Activated T-cell treated with anti-CD3 and anti-CD28 coated beads for 48 hours (primary cell): ENCODE data around the gene TEDDM1.
"Not testable (repeated sequence)": the region's sequence is repeated elsewhere in the genome, so short reads cannot be mapped to it uniquely, and the experiment has no call there.

Experiments used
- DNase-seq: peaks from one replicate; pipeline ENCODE4 v3.0.0-alpha.2; 2020; ENCODE audit warnings: low read depth

The TEDDM1 gene, protein sequence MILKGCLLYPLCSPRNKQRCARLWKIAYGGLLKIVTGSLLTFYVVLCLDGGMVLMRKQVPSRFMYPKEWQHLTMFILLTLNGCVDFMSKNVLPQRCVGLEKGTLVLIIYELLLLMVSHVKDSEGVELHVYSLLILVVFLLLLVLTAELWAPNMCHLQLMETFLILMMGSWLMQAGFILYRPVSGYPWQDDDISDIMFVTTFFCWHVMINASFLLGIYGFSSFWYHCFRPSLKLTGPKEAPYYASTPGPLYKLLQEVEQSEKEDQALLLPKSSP

DNA sequence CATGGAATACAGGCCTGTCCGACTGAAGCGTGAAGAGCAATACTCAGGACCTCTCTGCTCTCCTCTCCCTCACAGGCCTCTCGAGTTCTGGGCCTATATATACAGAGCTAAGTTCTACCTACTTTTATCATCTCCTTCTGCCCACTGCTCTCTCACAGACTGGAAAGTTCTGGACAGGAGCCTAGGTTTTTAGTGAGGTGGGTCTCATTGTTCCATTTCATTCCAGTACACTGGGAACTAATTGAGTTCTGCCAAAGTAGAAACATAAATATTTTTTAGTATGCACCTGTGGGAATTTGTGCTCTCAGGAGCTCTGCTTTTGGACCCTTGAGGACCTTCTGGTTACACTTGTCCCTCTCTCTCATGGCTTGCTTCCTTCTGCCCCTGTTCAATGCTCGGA, at the start of gene TEDDM1:
TEDDM1 (minus strand) TSS at position 101 of the 400 bp plus-strand sequence. CDS start 182 bp downstream, outside the sequence.
- DNase-seq, result no peak

DNA sequence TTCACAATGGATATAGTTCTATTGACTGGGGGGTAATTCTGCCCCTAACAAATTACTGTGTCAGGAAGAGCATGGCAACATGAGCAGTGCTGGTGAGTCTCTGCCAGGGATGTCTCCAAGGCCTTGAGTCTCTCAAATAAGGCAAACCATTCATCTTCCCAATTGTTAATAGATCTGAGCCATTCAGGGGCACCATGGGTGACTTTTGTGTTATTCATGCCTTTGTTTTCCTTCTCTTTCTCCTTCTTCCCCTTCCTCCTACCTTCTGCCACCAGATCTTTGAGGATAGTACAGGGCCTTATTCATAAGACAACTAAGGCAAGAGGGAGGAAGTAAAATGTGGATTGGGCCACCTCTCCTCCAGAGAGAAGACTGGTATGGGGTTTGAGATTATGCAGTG, 49.6 kb upstream of the TEDDM1 start, which contains the start of gene RGSL1:
RGSL1 (plus strand) TSS at position 60 of the 400 bp plus-strand sequence; CDS start at position 80, 20 bp downstream.
- DNase-seq, result no peak

DNA sequence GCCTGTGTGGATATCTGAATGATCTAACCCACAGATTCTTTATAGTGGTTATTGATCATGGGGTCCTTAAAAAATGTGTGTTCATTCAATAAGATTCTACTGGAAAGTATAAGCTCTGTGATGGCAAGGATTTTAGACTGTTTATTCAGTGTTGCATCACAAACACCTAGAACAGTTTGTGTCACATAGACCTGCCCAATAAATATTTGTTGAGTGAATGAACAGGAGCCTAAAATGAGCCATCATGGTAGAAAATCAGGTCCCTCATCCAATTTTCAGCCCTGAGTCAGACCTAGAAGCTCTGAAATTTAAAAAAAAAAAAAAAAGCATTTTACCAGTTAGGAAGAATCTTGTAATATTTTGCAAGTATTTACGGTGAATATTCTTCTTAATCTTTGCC, 47.2 kb upstream of the TEDDM1 start:
- DNase-seq, result no peak

DNA sequence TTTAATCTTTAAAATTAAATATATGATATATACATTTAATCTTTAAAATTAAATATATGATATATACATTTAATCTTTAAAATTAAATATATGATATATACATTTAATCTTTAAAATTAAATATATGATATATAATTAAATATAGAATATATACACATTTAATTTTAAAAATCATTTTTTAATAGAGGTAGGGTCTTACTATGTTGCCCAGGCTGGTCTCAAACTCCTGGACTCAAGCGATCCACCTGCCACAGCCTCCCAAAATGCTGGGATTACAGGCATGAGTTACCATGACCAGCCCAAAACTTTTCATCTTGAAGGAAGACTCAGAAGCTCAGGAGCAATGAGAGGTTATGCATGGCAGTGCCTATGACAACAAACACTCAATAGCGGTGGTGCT, 46.7 kb upstream of the TEDDM1 start:
- DNase-seq, result not testable (repeated sequence)

DNA sequence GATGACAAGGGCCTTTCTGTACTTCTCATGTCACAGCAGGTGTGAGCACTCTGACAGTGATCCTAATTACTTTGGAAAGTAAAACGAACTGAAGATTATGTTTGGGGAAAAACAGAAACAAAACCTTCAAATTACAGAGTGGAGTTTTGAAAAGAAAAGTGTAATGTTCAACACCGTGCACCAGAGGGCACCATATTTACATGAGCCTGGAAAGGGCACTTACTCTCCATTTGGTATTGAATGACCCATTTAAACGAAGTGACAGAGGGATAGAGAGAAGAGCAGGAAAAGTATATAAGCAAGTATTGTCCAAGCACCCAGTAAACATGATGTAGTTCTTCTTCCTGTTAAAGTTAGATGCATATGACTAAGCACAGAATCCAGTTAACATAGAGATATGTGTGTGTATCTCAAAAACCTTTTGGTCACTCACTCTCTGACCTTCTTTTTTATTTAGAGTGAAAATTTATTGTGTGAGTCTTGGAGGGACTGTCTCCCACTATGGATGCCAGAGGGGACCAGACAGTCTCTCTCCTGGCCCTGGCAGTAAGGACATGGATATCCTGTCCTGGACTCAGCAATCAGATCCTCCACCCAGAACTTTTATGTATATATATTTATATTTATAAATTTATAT, 45.7 kb upstream of the TEDDM1 start:
- no peak for DNase-seq

DNA sequence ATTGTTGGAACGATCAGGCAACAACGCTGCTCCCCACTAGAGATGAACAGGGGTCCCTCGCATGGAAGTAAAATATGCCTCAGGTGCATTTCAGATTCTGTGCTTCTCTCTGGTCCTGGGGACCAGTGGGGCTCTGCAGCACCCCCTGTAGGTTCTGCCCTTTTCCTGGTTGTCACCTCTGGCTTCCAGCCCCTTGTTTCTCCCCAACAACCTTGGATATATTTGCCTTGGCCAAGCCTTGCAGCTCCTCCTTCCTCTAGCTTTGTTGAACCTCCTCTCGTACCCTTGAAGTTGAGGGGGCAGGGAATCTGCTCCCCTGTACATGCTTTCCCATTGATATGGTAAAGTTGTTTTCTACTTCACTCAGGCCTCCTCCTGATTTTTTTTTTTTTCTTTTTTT, 44.0 kb upstream of the TEDDM1 start:
- DNase-seq, result no peak

DNA sequence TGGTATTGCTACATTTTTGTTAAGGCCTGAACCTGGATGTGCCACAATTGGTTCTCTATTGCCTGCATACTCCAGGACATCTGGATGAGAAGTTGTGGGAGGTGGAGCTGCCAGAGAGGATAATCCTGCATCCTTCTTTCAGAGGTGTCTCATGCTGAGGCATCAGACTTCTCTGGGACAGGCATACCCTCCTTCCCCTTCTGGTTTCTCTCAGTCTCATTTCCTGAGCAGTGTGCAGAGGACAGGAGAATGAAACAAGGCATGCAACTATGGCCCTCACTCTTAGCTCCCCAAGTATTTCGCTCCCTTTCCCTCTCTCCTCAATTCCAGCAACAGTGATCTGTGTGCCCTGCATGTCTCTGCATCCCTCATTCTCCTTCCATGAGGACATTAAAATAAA, 41.9 kb upstream of the TEDDM1 start:
- no peak for DNase-seq

DNA sequence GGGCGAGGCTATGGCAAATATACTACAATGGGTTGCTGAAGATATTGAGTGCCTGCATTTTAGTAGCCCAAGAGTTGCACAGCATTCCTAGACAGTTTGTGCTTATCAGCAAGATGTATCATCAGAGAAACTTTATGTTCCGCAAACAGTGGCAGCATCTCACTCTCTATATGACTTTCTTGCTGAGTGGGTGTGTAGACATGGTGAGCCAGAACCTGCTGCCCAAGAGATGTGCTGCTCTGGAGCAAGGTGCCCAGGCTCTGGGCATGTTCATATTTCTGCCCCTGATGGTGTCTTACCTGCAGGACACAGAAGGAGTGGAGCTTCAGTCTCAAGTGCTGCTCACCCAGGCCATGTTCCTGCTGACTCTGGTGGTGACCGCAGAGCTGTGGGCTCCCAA, 41.3 kb upstream of the TEDDM1 start:
- DNase-seq, result no peak

DNA sequence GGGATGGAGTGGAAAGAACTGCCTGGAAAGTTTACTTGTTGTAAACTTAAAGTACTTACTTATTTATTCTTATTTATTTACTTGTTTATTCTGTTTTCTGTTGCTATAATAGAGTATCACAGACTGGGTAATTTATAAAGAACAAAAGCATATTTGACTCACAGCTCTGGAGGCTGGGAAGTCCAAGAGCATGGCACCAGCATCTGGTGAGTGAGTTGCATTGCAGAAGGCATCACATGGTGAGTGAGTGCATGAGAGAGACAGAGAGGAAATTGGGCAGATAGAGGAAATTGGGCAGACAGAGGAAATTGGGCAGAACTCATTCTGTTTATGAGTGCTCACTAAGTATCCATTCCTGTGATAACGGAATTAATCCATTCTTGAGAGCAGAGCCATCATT, 37.9 kb upstream of the TEDDM1 start:
- DNase-seq, result no peak

DNA sequence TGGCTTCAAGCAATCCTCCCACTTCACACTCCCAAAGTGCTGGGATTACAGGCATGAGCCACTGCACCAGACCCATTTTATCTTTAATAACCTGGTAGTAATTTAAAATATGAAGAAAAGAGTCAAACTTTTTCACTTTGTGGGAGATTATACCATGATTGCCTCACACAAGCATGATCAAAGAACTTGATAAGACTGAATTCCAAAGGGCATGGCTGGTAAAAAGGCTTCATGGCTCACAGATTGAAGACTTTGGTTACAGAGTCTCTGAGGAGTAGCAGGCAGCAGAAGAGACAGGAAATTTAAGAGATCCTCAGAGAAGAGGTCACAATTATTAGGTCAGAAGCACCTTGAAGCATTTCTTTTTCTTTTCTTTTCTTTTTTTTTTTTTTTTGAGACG, 33.1 kb upstream of the TEDDM1 start:
- no peak for DNase-seq

DNA sequence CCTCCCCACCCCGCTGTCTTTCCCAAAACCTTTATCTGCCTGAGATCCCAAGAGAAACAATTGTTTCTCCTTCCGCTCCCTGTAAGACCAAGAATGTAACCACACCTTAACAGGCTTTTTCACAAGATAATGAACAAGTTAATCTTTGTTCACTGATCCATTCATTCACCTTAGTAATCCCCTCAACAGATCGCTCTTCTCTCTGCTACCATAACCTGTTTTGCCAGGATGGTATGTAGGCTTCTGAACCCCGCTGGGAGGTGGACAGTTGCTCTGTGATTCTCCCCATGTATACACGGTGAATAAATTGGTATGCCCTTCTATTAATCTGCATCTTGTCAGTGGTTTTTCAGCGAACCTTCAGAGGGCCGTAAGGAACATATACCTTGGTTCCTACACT, 30.8 kb upstream of the TEDDM1 start:
- no peak for DNase-seq

DNA sequence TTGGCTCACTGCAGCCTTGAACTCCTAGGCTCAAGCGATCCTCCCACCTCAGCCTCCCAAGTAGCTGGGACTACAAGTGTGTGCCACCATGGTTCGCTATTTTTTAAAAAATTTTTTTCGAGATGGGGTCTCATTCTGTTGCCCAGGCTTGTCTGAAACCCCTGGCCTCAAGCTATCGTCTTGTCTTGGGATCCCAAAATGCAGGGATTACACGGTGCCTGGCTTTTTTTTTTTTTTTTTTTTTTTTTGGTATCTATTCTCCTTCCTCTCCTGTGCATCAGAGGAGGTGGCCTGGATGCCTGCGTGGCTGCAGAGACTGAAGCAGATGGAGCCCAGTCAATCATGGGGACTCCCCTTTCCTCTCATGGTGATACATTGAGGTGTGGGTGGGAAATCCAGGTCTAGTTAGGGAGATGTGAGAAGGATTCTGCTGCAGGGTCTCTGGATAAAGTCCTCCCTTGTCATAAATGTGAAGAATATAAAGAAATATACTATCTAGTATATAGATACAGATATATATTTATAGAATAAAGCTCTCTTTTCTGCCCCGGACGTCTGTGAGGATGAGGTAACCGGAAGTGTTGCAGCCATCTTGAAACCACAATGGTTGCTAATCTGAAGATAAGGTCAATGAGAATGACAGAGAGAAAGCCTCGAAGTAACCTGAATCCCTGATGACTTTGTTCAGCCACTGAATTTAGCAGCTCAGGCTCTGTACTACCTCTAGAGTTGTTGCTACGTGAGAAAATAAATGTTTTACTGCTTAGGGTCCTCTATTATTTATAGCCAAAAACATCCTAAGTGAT, 30.0 kb upstream of the TEDDM1 start:
- DNase-seq, result peak; percentile 23

DNA sequence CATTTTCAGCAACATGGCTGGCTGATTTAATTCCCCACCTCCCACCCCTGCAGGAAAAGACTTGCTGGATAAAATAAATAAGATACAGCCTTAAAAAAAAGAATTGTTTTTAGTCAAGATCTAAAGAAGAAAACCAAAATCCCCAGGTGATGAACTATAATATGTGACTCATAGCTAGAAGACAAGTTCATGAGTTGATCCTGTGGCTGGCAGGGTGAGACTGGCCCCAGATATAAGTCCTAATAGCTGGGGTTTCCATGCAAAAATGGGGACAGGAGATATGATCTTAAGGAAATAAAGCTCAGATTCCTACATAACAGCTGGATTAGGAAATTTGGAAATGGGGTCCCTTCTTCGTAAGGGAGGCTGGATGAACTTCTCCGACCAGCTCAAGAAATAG, 27.6 kb upstream of the TEDDM1 start:
- no peak for DNase-seq

DNA sequence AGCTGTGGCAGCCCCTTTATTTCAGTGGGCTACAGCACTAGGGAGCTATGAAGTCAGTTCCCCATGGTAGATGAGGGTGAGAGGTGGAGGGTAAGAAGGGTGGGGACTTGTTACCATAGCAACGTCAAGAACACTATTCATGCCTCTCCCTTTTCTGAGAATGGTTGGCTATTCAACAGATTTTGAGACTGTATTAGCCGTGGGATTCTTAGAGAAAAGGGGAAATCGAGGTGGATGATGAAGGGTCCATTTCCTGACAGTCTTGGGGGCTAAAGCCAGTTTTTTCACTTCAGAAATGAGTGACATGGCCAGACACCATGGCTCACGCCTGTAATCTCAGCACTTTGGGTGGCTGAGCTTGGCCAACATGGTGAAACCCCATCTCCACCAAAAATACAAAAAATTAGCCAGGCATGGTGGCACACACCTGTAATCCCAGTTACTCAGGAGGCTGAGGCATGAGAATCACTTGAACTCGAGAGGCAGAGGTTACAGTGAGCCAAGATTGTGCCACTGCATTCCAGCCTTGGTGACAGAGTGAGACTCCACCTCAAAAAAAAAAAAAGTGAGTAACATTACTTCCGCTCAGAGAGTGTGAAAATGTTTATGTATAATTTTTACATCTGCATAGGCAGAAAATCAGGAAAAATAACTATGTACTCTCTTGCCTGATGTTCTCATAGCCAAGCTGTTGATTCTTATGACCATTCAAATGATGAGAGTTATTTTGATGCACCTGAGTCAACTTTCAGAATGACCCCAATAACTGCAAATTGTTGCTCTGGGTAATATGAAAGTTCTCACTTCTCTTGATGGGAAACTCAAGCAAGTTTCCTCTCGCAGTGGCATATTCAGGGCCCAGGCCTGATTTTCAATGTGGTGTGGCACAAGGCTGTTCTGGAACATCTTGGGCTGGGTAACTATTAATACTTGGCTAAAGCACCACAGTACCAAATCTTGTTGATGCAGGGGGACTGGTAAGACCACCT, 26.3 kb upstream of the TEDDM1 start:
- DNase-seq, result no peak

DNA sequence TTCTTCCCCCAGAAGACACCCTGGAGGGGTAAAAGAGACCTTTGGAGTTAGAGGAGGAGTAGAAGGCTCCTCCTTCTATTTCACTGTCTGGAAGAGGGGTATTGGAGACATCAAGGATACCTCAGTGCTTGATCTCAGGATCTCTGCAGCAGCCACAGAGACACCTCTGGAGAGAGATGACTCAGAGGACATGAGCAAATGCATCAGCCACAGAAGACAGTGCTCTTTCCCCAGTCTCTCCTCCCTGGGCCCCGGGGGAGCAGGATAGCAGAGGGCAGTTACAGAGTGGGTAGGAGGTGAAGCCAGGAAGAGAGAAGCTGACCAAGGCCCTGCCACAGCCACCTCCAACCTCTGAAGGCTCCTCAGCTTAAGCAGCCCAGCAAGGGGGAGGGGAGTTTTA, 15.3 kb upstream of the TEDDM1 start:
- DNase-seq, result no peak

DNA sequence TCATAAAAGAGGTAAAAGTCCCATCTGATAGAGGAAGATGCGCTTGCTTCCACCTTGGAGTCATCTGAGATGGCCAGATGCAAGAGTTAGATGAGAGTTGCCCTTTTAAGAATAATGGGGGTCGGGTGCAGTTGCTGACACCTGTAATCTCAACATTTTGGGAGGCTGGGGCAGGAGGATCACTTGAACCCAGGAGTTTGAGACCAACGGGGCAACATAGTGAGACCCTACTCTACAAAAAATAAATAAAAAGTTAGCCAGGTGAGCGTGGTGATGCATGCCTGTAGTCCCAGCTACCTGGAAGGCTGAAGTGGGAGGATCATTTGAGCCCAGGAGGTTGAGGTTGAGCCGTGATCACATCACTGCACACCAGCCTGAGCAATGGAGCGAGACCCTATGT, 13.5 kb upstream of the TEDDM1 start:
- DNase-seq, result no peak

DNA sequence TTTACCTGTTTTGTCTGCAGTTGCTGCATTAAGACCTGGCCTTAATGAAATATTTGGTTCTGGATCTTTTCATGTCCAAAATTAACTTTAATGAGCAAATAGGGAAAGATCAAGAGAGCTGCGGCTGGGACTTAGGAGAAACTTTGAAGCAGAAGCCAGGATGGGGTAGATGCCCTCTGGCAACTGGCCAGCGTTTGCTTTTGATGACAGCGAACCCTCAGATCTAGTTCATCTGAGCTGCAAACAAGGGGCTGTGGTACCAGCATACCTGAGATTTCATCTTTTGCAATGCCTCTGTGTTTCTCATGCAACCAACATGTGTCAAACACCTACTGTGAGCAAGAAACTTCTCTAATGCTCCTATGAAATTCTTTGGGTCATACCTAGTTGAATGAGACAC, 13.0 kb upstream of the TEDDM1 start:
- DNase-seq, result no peak

DNA sequence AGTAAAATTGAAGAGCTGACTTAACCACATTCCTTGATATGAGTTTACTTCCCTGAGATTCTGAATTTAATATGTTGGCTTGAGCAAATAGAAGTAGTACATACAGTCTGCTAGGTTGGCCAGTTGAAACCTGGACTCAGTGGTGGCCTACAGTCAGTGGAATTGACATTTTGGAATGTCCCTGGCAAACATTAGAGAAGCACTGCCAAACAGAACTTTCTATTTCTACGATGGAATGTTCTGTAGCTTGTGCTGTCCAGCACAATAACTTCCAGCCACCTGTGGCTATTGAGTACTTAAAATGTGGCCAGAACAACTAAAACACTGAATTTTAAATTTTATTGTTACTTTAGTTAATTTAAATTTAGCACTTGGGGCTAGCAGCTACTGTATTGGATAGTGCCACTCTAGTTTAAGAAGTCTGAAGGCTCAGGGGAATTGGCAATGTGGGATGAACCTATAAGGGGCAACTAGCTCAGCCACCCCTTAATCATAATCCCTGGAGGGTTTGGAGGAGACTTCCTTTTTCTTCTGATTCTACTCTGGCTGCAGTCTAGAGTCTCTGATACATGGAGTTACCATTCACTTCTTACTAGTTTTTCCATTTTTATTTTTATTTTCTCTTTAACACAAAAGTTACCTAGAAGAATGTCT, 10.3 kb upstream of the TEDDM1 start:
- DNase-seq, result no peak

DNA sequence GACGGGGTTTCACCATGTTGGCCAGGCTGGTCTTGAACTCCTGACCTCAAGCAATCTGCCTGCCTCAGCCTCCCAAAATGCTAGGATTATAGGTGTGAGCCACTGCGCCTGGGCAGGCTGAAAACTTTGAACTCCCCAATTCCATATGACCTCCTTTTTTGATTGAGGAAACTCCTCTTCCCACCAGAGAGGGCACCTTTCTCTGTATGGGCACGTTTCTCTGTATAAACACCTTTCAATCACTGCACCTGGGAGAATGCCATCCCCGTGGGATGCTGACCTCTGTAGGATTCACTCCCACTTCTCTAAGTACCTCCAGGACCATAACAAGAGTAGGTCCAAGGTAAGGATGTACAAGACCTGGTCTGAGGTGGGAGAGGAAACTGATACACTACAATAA, 9.7 kb upstream of the TEDDM1 start:
- DNase-seq, result no peak

DNA sequence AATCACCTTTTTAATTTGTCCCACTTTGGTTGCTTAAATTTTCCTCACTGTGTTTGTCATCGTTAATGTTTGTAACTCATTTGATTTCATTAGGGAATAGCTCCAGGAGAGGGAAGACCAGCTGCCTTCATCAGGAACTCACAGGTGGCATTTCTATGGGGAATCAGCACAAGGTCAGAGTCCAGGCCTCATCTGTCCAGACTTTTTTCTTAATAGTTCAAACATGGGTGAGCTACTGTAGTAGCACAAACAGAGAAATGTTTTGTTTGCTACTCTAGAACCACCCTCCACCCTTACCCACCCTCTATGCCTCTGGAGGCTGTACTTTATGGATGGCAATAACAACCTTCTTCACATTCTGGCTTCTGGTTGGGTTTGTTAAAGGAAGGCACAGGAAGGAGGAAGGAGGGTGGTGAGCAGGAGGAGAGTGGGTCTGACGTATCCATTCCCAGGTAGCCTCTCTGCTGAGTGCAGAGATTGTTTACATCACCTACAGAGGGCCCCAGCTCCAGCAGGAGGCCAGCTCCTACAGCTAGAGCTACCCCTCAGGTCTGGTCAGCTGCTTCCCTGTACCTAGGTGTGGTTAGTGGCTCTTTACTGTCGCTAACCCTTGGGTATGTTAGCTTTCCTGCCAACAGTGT, 8.1 kb upstream of the TEDDM1 start:
- DNase-seq, result no peak

DNA sequence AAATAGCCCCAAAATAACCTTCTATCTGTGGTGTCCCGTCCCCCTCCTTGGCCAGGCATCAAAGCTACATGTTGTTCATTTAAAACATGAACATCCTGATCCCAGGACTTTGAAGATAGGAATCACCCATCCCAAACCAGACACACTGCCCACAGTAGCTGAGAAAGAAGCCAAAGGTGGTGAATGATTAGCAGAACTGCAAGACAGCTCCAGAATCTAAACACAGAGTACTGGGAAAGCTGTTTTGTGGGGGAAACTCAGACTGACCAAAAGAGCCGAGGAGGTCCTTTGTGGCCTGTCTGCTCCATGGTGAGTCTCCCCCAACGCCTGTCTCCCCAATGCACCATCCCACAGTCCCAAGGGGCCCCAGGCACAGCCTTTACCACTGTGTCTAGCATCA, 7.3 kb upstream of the TEDDM1 start:
- no peak for DNase-seq
